Hematopoietic multipotent progenitor cell treated with erythropoietin and hydrocortisone succinate and interleukin-3 and kit ligand, for 4 days (in vitro differentiated cells): ENCODE results near the gene PSMA3.

ENCODE experiments used
- DNase-seq: peaks from one replicate; pipeline ENCODE4 v3.0.0-alpha.2; 2015

Gene PSMA3

GRCh38 chr14:58272588-58273372 lies 28.1 kb downstream of the PSMA3 start:
- peak; percentile 48 for DNase-seq

GRCh38 chr14:58274881-58275280 lies 30.2 kb downstream of the PSMA3 start:
- peak; percentile 32 for DNase-seq

- no peak for DNase-seq
Measured at GRCh38 chr14:58275527-58276190, 31.0 kb downstream of the PSMA3 start.

- DNase-seq = no peak
Measured at GRCh38 chr14:58276208-58276607, 31.6 kb downstream of the PSMA3 start.

- no peak for DNase-seq
Measured at GRCh38 chr14:58278177-58278576, 33.5 kb downstream of the PSMA3 start.

GRCh38 chr14:58280954-58281787 lies 36.5 kb downstream of the PSMA3 start:
- peak; percentile 73 for DNase-seq

GRCh38 chr14:58281969-58282368 lies 37.3 kb downstream of the PSMA3 start:
- no peak for DNase-seq

- no peak for DNase-seq
Measured at GRCh38 chr14:58282925-58283593, 38.4 kb downstream of the PSMA3 start.

- DNase-seq = no peak
Measured at GRCh38 chr14:58283730-58284129, 39.1 kb downstream of the PSMA3 start.

GRCh38 chr14:58285132-58285531 lies 40.5 kb downstream of the PSMA3 start:
- no peak for DNase-seq

- no peak for DNase-seq
Measured at GRCh38 chr14:58287607-58288042, 43.0 kb downstream of the PSMA3 start.

- DNase-seq = no peak
Measured at GRCh38 chr14:58288106-58288792, 43.6 kb downstream of the PSMA3 start.

- DNase-seq = peak; percentile 80
Measured at GRCh38 chr14:58291646-58292045, 47.0 kb downstream of the PSMA3 start.

GRCh38 chr14:58292187-58292586 lies 47.5 kb downstream of the PSMA3 start:
- DNase-seq = no peak

GRCh38 chr14:58294201-58294600 lies 49.6 kb downstream of the PSMA3 start:
- DNase-seq = no peak

GRCh38 chr14:58296726-58297125 lies 52.1 kb downstream of the PSMA3 start:
- peak; percentile 11 for DNase-seq

GRCh38 chr14:58297412-58297761 lies 52.7 kb downstream of the PSMA3 start:
- no peak for DNase-seq

GRCh38 chr14:58297762-58298476 lies 53.3 kb downstream of the PSMA3 start:
- DNase-seq = peak; percentile 100

GRCh38 chr14:58298477-58299400 lies 54.1 kb downstream of the PSMA3 start, which contains the start of gene ARID4A:
Gene ARID4A (plus strand): TSS chr14:58298555. CDS start chr14:58299855, 1,300 bp downstream.
- peak; percentile 54 for DNase-seq
